ENCODE measurements around the gene TMEM229B. TPM values are rescaled to one million over a fixed set of nuclear protein-coding genes. Genes with fewer than 3 reads are reported as not detected.

The TMEM229B gene
- total RNA-seq, 3 donors from 2014 or later: 3.5 to 4.9 (median 4.2) TPM

DNA sequence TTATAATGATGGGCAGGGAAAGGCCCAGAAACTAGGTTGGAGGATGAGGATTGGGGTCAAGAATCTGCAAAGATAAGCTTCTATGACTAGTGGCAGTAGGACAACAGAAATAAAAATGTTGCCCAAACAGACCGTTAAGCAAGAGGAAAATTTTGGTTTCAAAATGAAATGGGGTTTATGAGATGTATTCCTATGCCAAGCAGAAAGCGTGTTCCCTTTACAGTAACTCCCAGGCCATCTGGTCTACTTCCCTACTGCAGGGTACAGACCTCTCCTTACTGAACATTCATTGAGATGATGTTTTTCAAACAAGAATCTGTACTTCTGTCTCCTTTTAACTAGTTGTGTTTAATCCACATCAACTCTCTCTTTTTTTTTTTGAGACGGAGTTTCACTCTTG is 20.4 kb upstream of the TMEM229B start:
- H3K4me1 Mint-ChIP-seq (ENCODE audit: low read depth): peaks cover 11% of the 10 kb centered on the region
- DNase-seq: no peak
- H3K4me3 Mint-ChIP-seq: no peak overlapping the region
- H3K27me3 Mint-ChIP-seq (ENCODE audit: low read depth): no peaks in the 10 kb centered on the region
- no peaks in the 10 kb centered on the region for H3K9me3 Mint-ChIP-seq
- no peaks in the 10 kb centered on the region for H3K36me3 Mint-ChIP-seq (ENCODE audit: insufficient read depth)
- no peak for ATAC-seq

DNA sequence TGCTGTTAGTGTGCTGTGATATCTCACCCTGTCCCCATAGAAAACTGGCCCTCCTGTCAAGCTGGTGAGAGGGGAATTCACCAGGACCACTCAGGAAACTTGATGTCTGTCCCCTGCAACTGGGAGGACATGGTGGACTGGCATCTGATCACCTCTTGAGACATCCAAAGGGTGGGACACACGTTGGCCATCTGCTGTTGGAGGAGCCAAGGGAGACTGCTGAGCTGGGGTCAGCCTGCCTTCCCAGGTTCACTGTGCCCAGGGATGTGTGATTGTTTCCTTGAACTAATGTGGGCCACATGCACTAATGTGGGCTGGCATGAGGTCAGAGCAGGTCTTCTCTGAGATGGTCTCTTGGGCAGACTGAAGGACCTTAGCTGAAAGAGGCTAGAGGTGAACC is 16.7 kb upstream of the TMEM229B start:
- Mint-ChIP-seq H3K36me3 (ENCODE audit: insufficient read depth) (no peaks in the 10 kb centered on the region), H3K4me1 (ENCODE audit: low read depth) (peaks cover 2% of the 10 kb centered on the region), H3K9me3 (no peaks in the 10 kb centered on the region), H3K4me3 (no peak overlapping the region), H3K27me3 (ENCODE audit: low read depth) (no peaks in the 10 kb centered on the region)
- no peak for DNase-seq
- ATAC-seq: no peak

DNA sequence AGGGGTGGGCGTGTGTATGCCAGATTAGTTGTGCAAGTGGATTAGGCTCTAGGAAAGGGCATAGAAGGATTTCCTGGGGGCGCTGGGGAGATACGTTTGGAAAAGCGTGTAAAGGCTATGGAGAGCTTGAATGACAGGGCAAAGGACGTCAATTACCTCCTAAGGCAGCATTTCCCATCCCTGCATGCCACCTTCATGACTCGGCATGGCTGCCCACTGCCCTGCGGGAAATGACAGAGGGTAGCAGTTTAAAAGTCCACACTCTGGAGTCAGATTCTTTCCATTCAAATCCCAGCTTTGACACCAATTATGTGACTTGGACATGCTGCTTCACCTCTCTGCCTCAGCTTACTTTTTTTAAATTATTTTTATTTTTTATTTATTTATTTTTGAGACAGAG is 14.8 kb upstream of the TMEM229B start:
- no peaks in the 10 kb centered on the region for H3K9me3 Mint-ChIP-seq
- H3K4me1 Mint-ChIP-seq (ENCODE audit: low read depth): peaks cover under 1% of the 10 kb centered on the region
- ATAC-seq (no peak), DNase-seq (no peak)
- no peaks in the 10 kb centered on the region for H3K27me3 Mint-ChIP-seq (ENCODE audit: low read depth)
- no peaks in the 10 kb centered on the region for H3K36me3 Mint-ChIP-seq (ENCODE audit: insufficient read depth)
- H3K4me3 Mint-ChIP-seq: no peak overlapping the region

DNA sequence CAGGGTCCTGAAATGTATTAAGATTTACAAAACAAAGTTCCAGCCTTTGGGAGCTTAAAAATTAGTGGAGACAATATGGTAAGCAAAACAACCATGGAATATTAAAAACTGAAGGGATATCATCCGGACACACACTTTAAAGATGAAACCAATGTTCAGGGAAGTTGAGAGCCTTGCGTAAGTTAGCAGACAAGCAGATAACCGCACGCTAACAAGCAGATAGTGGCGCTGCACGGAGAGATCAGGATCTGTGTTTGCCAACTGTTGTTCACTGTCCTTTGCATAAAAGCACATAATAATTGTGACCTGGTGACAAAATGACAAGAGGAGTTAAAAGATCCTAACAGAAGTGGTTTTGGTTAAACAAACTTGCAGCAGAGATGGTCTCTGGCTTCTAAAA is 14.3 kb upstream of the TMEM229B start:
- no peak for ATAC-seq

DNA sequence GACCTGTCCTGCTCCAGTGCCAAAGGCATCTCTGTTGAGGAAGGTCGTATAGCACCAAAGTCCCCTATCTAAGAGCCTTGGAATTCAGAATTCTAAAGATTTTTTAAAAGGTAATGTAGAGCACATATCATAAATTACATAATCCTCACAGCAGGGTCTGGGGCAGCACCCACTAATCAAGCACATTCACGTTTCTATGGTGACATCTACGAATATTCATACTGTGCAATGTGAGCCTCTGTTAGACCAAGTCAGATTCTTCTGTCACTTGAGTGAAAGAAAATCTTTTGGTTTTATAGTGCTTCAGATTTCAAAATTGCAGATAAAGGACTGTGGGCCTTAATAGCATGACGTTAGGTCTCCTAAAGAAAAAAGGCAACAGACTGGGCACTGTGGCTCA is 13.1 kb upstream of the TMEM229B start:
- Mint-ChIP-seq H3K36me3 (ENCODE audit: insufficient read depth) (no peaks in the 10 kb centered on the region), H3K27me3 (ENCODE audit: low read depth) (no peaks in the 10 kb centered on the region), H3K4me3 (no peak overlapping the region), H3K9me3 (no peaks in the 10 kb centered on the region), H3K4me1 (ENCODE audit: low read depth) (peaks cover 11% of the 10 kb centered on the region)
- DNase-seq (no peak), ATAC-seq (no peak)

More for the DNA sequence above, 14.3 kb upstream of the TMEM229B start:
- H3K4me1 Mint-ChIP-seq (ENCODE audit: low read depth): peaks cover 6% of the 10 kb centered on the region
- no peak for DNase-seq
- no peaks in the 10 kb centered on the region for H3K27me3 Mint-ChIP-seq (ENCODE audit: low read depth)
- no peaks in the 10 kb centered on the region for H3K36me3 Mint-ChIP-seq (ENCODE audit: insufficient read depth)
- no peak overlapping the region for H3K4me3 Mint-ChIP-seq
- H3K9me3 Mint-ChIP-seq: no peaks in the 10 kb centered on the region

DNA sequence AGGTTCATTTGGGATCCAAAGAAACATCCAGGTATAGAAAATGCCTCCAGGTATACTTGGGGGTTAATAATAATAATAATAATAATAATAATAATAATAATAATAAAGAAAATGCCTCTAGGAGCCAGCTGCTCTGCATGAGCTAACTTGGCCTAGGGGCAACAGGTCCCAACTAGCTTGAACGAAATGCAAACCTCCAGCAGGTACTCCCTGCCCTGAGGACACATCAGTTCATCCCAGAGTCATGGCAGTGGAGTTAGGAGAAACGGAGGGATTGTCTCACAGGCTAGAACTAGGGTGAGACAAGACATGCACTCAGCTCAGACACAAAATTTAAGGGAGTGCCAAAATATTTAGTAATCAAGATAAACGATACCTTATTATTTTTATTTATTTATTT is 12.5 kb upstream of the TMEM229B start:
- no peaks in the 10 kb centered on the region for H3K27me3 Mint-ChIP-seq (ENCODE audit: low read depth)
- H3K36me3 Mint-ChIP-seq (ENCODE audit: insufficient read depth): no peaks in the 10 kb centered on the region
- H3K9me3 Mint-ChIP-seq: no peaks in the 10 kb centered on the region
- H3K4me3 Mint-ChIP-seq: no peak overlapping the region
- no peak for DNase-seq
- peaks cover 11% of the 10 kb centered on the region for H3K4me1 Mint-ChIP-seq (ENCODE audit: low read depth)
- ATAC-seq: no peak

DNA sequence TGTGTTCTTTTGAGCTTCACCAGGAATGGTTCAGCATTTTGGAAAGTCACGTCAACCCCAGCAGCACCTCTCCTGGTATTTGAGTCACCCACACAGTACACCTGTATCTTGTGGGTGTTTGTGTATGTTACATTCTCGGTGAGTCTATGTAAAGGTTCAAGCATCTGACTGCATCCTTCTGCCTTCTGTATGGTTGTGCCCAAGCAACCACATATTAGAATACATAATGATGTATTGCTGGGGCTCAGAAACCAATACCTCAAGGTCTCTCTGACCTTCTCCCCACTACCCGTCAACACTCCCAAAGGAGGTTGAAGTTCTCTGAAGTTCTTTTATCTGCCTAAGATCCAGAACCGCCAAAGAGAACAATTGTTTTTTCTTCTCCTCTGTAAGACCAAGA is 9.2 kb upstream of the TMEM229B start:
- ATAC-seq (peak; percentile 27 to 28), DNase-seq (no peak)
- H3K27me3 Mint-ChIP-seq (ENCODE audit: low read depth): no peaks in the 10 kb centered on the region
- peaks cover 9% of the 10 kb centered on the region for H3K9me3 Mint-ChIP-seq
- peaks cover 15% of the 10 kb centered on the region for H3K4me1 Mint-ChIP-seq (ENCODE audit: low read depth)
- peaks cover 2% of the 10 kb centered on the region for H3K36me3 Mint-ChIP-seq (ENCODE audit: insufficient read depth)
- no peak overlapping the region for H3K4me3 Mint-ChIP-seq

DNA sequence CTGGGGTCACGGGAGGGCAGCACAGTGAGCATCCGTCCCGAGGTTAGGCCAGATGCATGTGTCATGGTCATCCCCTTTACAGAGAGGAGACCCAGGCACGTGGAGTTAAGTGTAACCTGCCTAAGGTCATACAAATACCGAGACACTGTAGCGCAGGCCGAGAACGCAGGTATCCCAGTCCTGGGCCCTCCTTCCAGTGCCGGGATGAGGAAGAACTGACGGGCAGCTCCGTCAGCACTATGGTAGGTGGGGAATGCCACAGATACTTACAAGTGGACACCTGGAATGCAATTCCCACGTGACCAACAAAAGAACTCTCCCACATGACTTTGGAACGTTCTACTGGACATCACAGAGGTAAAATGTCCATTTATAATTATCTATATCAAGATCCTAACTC is 8.7 kb upstream of the TMEM229B start:
- DNase-seq: no peak
- no peak for ATAC-seq
- peaks cover 16% of the 10 kb centered on the region for H3K4me1 Mint-ChIP-seq (ENCODE audit: low read depth)
- H3K27me3 Mint-ChIP-seq (ENCODE audit: low read depth): no peaks in the 10 kb centered on the region
- peaks cover 10% of the 10 kb centered on the region for H3K9me3 Mint-ChIP-seq
- H3K36me3 Mint-ChIP-seq (ENCODE audit: insufficient read depth): peaks cover 3% of the 10 kb centered on the region
- no peak overlapping the region for H3K4me3 Mint-ChIP-seq

DNA sequence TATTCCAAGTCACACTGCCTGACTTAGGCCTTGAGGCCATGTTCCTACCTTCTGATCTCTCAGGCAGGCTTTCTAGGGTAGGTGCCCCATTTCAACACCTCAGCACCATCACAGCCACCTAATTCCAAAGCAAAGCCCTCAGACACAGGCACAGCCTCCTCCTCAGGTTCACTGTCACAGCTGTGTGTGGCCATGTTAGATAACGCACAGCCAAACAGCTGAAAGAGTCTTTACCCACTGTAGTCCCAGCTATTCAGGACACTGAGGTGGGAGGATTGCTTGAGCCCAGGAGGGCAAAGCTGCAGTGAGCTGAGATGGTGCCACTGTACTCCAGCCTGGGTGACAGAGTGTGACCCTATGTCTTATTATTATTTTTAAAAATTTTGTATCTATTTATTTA is 7.3 kb upstream of the TMEM229B start:
- no peaks in the 10 kb centered on the region for H3K27me3 Mint-ChIP-seq (ENCODE audit: low read depth)
- DNase-seq (no peak), ATAC-seq (no peak)
- peaks cover 10% of the 10 kb centered on the region for H3K9me3 Mint-ChIP-seq
- peaks cover 16% of the 10 kb centered on the region for H3K4me1 Mint-ChIP-seq (ENCODE audit: low read depth)
- H3K4me3 Mint-ChIP-seq: no peak overlapping the region
- H3K36me3 Mint-ChIP-seq (ENCODE audit: insufficient read depth): peaks cover 3% of the 10 kb centered on the region

DNA sequence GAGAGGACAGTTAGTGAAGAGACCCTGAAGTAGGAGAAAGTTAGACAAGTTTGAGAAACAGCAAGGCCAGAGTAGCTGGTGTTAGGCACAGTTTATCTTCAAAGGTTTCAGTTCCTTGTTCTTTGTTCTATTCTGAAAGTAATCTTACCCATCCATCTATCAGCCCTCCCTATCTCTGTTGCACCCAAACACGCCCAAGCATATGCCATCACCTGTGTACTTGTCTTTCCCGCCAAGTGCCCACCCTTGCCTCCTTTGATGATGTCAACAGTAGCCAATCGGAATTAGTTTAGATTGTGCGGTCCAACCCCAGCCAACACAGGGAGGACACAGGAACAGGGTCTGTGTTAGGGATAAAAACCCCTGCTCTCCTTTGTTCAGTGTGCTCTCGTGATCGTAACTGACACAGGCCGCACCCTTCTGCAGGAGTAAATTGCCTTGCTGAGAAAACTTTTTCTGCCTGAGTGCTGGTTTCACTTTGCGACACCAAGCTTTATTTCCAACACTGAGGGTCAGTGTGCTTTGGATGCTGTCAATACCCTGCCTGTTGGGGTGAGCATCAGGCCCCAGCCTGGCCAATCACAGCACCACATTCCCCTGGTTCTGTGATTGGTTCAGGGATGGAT is 4.7 kb upstream of the TMEM229B start:
- no peaks in the 10 kb centered on the region for H3K27me3 Mint-ChIP-seq (ENCODE audit: low read depth)
- peaks cover 37% of the 10 kb centered on the region for H3K4me1 Mint-ChIP-seq (ENCODE audit: low read depth)
- ATAC-seq: no peak

DNA sequence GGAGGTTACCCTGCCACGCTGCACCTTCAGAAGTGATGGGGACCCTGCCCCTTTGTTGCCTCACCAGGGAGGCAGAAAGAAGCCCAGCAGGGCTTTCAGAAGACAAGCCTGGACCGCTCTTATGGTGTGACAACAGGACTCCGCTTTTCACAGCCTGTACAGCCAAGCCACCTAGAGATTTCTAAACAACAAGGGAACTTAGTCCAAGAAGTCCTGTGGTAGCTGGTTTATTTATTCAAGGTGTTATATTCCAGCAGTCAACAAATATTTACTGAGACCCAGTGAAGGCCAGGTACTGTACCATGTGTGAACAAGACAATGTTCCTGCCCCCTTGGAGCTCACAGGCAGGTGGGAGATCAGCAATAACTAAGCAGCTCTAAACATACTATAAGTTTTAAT is 4.0 kb upstream of the TMEM229B start:
- no peak for ATAC-seq
- H3K36me3 Mint-ChIP-seq (ENCODE audit: insufficient read depth): peaks cover 3% of the 10 kb centered on the region
- peaks cover 36% of the 10 kb centered on the region for H3K4me1 Mint-ChIP-seq (ENCODE audit: low read depth)
- H3K9me3 Mint-ChIP-seq: peaks cover 10% of the 10 kb centered on the region
- no peak for DNase-seq
- H3K4me3 Mint-ChIP-seq: no peak overlapping the region
- no peaks in the 10 kb centered on the region for H3K27me3 Mint-ChIP-seq (ENCODE audit: low read depth)

More for the DNA sequence above, 4.7 kb upstream of the TMEM229B start:
- no peak for DNase-seq
- Mint-ChIP-seq H3K4me3 (no peak overlapping the region), H3K36me3 (ENCODE audit: insufficient read depth) (peaks cover 3% of the 10 kb centered on the region), H3K9me3 (peaks cover 10% of the 10 kb centered on the region)

DNA sequence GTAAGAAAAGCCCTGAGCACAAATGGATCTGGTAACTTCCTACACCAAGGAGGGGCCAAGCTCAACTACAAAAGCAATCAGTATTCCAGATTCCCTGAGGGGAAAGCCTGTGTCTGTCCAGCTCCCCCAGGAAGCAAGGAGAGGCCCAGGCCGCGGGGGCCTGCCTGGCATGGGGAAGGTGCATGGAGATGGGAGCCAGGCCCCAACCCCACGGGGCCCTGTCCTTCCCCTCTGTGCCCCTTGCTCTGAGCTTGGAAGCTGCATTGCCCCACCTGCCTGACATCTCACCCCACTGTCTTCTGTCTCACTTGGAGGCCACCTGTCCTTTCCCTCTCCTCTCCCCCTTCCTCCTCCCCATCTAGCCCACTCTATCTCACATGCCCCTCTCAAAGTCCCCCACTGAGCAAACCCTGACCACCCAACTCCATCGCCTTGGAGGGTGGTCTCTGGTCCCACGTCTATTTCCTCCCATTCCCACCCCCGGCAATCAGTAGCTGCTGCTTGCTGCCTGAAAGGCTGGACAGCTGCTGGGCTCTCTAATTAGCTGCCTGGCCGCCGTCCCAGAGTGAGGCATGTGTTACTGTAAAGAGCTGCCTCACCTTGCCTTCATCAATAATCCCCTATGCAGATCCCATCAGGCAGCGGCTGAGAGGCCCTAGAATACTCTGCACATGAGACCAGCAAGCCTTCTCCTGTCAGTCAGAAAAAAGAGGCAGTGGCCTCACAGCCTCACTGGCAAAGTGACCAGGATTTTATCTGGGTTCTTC is 3.4 kb upstream of the TMEM229B start:
- Mint-ChIP-seq H3K9me3 (peaks cover 10% of the 10 kb centered on the region), H3K4me1 (ENCODE audit: low read depth) (peaks cover 40% of the 10 kb centered on the region)

DNA sequence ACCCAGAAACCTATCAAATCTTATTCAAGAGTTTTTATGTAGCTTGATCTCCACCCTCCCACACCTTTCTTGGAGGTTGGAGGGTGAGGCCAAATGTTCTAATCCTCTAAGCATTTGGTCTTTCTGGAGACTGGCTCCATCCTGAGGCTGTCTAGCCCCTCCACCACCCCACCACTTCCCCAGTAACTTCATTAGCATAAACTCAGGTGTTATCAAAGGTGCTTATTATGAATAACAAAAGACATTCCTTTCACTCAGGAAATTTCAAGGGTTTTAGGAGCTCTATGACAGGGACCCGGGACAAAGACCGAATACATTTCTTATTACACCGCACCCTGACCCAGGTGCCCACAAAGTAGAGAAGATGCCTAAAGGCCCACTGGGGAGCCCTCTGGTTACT is 2.8 kb upstream of the TMEM229B start:
- Mint-ChIP-seq H3K36me3 (ENCODE audit: insufficient read depth) (peaks cover 6% of the 10 kb centered on the region), H3K4me3 (no peak overlapping the region), H3K4me1 (ENCODE audit: low read depth) (peaks cover 46% of the 10 kb centered on the region), H3K9me3 (peaks cover 10% of the 10 kb centered on the region), H3K27me3 (ENCODE audit: low read depth) (no peaks in the 10 kb centered on the region)
- no peak for ATAC-seq
- no peak for DNase-seq

More for the DNA sequence above, 3.4 kb upstream of the TMEM229B start:
- peaks cover 3% of the 10 kb centered on the region for H3K36me3 Mint-ChIP-seq (ENCODE audit: insufficient read depth)
- H3K4me3 Mint-ChIP-seq: no peak overlapping the region
- no peaks in the 10 kb centered on the region for H3K27me3 Mint-ChIP-seq (ENCODE audit: low read depth)
- DNase-seq: no peak
- no peak for ATAC-seq

DNA sequence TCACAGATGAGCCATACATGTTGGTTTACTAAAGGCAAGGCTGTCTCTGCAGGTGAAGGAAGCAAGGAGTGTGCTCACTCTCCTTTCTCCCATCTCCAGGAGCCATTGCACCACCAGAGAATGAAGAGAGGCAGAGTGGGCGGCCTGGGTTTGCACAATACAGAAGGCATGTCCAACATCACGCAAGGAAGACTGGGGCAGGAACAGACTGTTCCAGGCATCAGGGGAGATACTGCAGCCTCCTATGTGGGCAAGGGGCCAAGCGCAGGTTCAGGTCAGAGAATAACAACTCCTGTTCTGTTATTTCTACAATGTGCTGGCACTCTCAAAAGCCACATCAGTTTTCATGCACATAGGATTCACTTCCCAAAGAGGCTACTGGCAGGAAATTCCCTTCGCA is 1.7 kb upstream of the TMEM229B start:
- H3K9me3 Mint-ChIP-seq: peaks cover 10% of the 10 kb centered on the region
- peaks cover 14% of the 10 kb centered on the region for H3K36me3 Mint-ChIP-seq (ENCODE audit: insufficient read depth)
- H3K4me1 Mint-ChIP-seq (ENCODE audit: low read depth): peaks cover 57% of the 10 kb centered on the region
- no peak overlapping the region for H3K4me3 Mint-ChIP-seq
- H3K27me3 Mint-ChIP-seq (ENCODE audit: low read depth): no peaks in the 10 kb centered on the region
- DNase-seq (no peak), ATAC-seq (no peak)

DNA sequence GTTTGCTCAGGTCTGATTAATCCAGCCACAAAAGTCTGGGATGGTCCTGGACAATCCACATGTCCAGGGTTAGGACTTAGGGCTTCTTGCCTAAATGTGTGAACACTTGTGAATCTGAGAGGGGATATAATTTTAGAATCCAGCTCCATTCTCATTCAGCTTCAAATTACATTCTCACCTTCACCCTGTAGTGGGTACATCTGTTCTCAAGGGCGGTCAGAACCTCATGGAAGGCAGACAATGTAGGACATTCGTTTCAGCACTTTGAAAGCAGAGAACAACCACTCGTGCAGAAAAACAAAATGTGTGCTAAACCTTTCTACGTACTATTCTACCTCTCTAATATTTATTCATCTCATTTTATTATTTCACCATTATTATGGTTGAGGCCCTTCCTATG is 1.2 kb downstream of the TMEM229B start:
- H3K36me3 Mint-ChIP-seq (ENCODE audit: insufficient read depth): peaks cover 13% of the 10 kb centered on the region
- no peaks in the 10 kb centered on the region for H3K9me3 Mint-ChIP-seq
- ATAC-seq (no peak), DNase-seq (no peak)
- H3K27me3 Mint-ChIP-seq (ENCODE audit: low read depth): no peaks in the 10 kb centered on the region
- H3K4me3 Mint-ChIP-seq: peak overlapping the region; percentile 95
- peaks cover 63% of the 10 kb centered on the region for H3K4me1 Mint-ChIP-seq (ENCODE audit: low read depth)

Measured in activated T-cell treated with anti-CD3 and anti-CD28 coated beads, Interleukin-2, amount 50 U/mL, for 4 hours (primary cell).